Stimulated activated CD8-positive, alpha-beta memory T cell treated with anti-CD3 and anti-CD28 coated beads, Interleukin-15, amount 100 ng/mL, for 24 hours (primary cell): Measurements from ENCODE around the gene WASHC4.
"Not testable (repeated sequence)": the region's sequence is repeated elsewhere in the genome, so short reads cannot be mapped to it uniquely, and the experiment has no call there.

Experiments used
- DNase-seq: peaks from one replicate; pipeline ENCODE4 v3.0.0-alpha.2; 2020; ENCODE audit warnings: low read depth

Gene WASHC4

GRCh38 chr12:105090361-105090760 lies 17.2 kb upstream of the WASHC4 start:
- DNase-seq = no peak

- DNase-seq = no peak
These were observed 15.9 kb upstream of the WASHC4 start for GRCh38 chr12:105091476-105092206.

- no peak for DNase-seq
These were observed 15.2 kb upstream of the WASHC4 start for GRCh38 chr12:105092336-105092735.

- DNase-seq = not testable (repeated sequence)
These were observed 12.2 kb upstream of the WASHC4 start for GRCh38 chr12:105095338-105095737.

GRCh38 chr12:105099356-105099755 lies 8.2 kb upstream of the WASHC4 start:
- no peak for DNase-seq

GRCh38 chr12:105100207-105100985 lies 7.1 kb upstream of the WASHC4 start:
- DNase-seq = no peak

- no peak for DNase-seq
These were observed 6.5 kb upstream of the WASHC4 start for GRCh38 chr12:105100998-105101397.

GRCh38 chr12:105102673-105103072 lies 4.9 kb upstream of the WASHC4 start:
- no peak for DNase-seq

GRCh38 chr12:105104762-105105161 lies 2.8 kb upstream of the WASHC4 start:
- DNase-seq = no peak

- no peak for DNase-seq
These were observed 910 bp upstream of the WASHC4 start for GRCh38 chr12:105106621-105107020.

GRCh38 chr12:105107171-105107493 lies 399 bp upstream of the WASHC4 start:
- DNase-seq = no peak

- DNase-seq = no peak
These were observed 2.1 kb downstream of the WASHC4 start for GRCh38 chr12:105109465-105110212.

GRCh38 chr12:105110851-105111250 lies 3.3 kb downstream of the WASHC4 start:
- no peak for DNase-seq

- DNase-seq = no peak
These were observed 5.6 kb downstream of the WASHC4 start for GRCh38 chr12:105113094-105113493.

GRCh38 chr12:105116969-105117368 lies 9.4 kb downstream of the WASHC4 start:
- no peak for DNase-seq

- DNase-seq = no peak
These were observed 13.0 kb downstream of the WASHC4 start for GRCh38 chr12:105120551-105120950.

- no peak for DNase-seq
These were observed 30.7 kb downstream of the WASHC4 start for GRCh38 chr12:105138248-105138647.

- no peak for DNase-seq
These were observed 33.9 kb downstream of the WASHC4 start for GRCh38 chr12:105141320-105141922.

- no peak for DNase-seq
These were observed 34.7 kb downstream of the WASHC4 start for GRCh38 chr12:105142259-105142658.

- no peak for DNase-seq
These were observed 48.7 kb downstream of the WASHC4 start for GRCh38 chr12:105156260-105156659.

GRCh38 chr12:105157606-105158005 lies 50.1 kb downstream of the WASHC4 start:
- DNase-seq = no peak

GRCh38 chr12:105158876-105159275 lies 51.3 kb downstream of the WASHC4 start:
- DNase-seq = no peak

GRCh38 chr12:105162174-105162573 lies 54.6 kb downstream of the WASHC4 start:
- DNase-seq = no peak
